ENCODE data around the gene ELMO1. TPM values are rescaled to one million over a fixed set of nuclear protein-coding genes. Genes with fewer than 3 reads are reported as not detected.

The ELMO1 gene
- total RNA-seq, 1 donor from 2014 or later: 139 TPM

DNA sequence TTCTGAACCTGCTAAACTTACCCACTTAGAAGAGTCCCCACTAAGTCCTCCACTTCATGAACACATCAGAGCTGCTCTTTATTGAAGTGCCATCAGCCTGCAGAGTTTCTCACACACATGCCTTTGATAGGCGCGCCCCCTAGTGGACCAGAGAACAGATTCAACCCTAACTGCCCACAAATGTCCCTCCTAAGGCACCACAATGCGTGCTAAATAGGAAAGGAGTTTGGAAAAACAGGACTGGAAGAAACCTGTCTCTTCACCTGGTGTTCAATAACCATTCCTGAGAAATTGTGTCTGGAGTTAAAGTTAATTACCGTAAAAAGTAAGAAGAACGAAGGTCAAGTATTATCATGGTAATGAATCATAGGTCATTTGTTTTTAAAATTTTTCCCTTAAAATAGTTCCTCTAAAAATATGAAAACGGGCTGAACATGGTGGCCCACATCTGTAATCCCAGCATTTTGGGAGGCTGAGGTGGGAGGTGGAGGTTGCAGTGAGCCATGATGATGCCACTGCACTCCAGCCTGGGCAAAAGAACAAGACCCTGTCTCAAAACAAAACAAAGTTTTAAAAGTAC is 249.7 kb downstream of the ELMO1 start:
- intact Hi-C loops (cut with micrococcal nuclease): loop anchor here (2.0 kb wide), 2 partner anchors 212 to 758 kb away; no protein-coding TSS in a partner anchor

DNA sequence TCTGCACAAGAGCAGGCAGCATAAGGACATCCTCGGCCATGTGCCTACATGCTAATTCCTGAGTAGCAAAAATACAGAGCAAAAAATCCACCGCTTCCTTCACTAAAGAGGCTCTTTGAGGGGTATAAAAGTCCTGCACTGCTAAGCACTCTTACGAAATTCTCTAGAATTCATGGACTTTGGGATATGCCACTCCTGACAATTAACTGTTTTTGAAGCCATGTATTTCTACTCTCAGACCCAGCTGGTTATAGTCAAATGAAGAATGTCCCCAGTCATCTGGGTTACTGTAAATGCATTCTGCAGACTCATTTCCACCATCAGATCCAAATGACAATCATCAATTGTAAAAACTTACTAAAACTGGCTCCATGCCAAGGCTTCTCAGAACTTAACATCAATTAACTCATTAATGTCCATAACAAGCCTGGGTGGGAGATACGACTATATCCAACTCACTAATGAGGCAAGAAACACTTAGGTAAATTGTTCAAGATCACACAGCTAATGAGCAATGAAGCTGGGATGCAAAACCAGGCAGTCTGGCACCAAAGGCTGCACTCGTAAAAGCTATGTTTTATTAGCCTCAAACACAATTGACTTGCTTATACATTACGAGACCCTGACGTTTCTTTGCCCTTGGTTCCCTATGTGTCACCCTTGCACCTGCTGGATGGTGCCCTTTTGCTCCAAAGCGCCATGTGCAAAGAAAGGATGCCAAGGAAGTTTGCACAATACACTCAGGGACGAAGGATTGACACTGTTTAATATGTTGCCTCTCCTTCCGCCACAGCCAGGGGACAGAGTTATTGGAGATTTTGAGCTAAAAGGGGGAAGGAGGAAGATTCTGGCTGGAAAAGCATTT is 250.4 kb downstream of the ELMO1 start:
- intact Hi-C loops (cut with micrococcal nuclease): loop anchor here (2.0 kb wide), 2 partner anchors 211 to 757 kb away; no protein-coding TSS in a partner anchor

GRCh38 chr7:37197108-37197507 is 251.6 kb downstream of the ELMO1 start:
- intact Hi-C loops (cut with micrococcal nuclease): no loop called here

GRCh38 chr7:37196676-37197075 is 252.0 kb downstream of the ELMO1 start:
- intact Hi-C loops (cut with micrococcal nuclease): no loop called here

- intact Hi-C loops (cut with micrococcal nuclease): no loop called here
Observed at GRCh38 chr7:37195388-37195787, 253.3 kb downstream of the ELMO1 start.

- intact Hi-C loops (cut with micrococcal nuclease): no loop called here
Observed at GRCh38 chr7:37194943-37195342, 253.7 kb downstream of the ELMO1 start.

- intact Hi-C loops (cut with micrococcal nuclease): no loop called here
Observed at GRCh38 chr7:37193775-37194135, 254.9 kb downstream of the ELMO1 start.

- intact Hi-C loops (cut with micrococcal nuclease): no loop called here
Observed at GRCh38 chr7:37193087-37193774, 255.4 kb downstream of the ELMO1 start.

DNA sequence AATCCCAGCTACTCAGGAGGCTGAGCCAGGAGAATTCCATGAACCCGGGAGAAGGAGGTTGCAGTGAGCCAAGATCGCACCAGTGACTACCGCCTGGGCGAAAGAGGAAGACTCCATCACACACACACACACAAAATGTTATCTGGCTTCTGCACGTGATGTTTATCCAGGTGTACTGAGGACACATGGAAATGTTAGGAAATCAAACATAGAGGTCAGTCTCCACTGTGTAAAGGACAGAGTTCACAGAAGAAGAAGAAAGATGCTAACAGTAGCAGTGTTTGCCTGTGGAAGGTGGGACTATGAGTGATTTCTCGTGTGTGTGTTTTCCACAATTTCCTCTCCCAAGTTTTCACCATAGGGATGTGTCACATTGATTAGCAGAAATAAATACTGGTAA is 256.9 kb downstream of the ELMO1 start:
- intact Hi-C loops (cut with micrococcal nuclease): no loop called here

- intact Hi-C loops (cut with micrococcal nuclease): loop anchor here (10.0 kb wide), 1 partner anchor 392 kb away; no protein-coding TSS in a partner anchor
Observed at GRCh38 chr7:37187179-37187578, 261.5 kb downstream of the ELMO1 start.

- intact Hi-C loops (cut with micrococcal nuclease): loop anchor here (10.0 kb wide), 1 partner anchor 392 kb away; no protein-coding TSS in a partner anchor
Observed at GRCh38 chr7:37186753-37187152, 261.9 kb downstream of the ELMO1 start.

DNA sequence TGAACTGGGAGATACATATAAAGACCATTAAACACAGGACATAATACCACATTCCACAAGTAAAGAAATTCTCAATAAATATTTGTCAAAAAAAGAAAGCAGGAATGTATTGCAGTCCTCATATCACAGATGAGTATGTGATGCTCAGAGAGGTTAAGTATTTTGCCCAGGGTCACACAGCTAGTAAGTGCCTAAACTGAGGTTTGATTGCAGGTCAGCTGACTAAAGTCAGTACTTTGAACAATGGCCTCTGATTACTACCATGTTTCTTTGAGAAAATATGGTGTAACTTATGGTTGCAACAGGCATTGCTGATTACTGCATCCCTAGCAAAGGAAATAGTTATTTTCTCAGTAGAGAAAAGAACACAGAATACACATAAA is 267.1 kb downstream of the ELMO1 start:
- intact Hi-C loops (cut with micrococcal nuclease): loop anchor here (5.0 to 10.0 kb wide), 3 partner anchors 387 to 709 kb away; no protein-coding TSS in a partner anchor

DNA sequence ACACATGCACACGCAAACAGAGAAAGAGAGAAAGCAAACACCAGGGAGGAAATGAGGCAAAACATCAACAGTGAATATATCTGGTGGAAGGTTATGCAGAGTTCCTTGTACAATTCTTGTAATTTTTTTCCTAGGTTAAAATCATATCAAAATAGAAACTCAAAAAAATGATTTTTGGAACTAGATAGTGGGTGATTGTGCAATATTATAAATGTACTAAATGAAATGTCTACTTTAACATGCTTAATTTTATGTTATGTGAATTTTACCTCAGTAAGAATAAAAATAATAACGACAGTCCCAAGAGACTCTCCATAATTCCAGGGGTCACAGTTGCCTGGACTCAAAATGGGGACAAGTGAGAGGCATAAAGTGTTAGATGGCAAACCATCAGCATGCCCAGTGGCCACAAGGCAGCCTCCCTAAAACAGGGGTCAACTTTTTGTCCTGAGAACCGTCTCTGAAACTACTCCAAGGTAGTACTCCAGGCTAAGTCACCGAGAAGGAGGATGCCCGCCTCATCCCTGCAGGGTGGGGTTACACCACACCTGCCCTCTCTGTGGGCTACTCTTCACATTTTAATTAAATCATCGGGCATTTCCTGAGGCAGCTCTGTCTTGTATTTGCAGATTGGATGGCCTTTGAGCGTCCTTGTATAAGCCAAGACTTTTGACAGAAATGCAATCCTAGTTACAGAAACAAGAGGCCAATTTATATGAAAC is 267.7 kb downstream of the ELMO1 start:
- intact Hi-C loops (cut with micrococcal nuclease): loop anchor here (5.0 to 10.0 kb wide), 3 partner anchors 386 to 709 kb away; no protein-coding TSS in a partner anchor

DNA sequence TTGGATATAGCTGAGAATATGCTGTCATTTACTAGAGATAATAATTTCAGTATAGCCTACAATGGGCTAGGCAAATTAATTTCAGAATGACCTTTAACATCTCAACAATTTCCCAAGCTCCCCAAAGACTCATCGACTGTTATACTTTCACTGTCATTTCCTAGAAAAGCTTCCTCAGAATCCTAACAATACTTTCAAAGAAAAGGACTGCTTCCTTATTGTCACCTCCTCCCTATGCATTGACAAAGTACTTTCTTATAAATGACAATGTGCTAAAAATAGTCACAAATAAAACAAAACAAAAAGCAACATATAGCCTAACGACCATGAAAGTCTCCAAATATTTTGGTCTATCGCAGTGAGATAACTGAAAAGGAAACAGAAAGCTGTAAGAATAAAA is 272.6 kb downstream of the ELMO1 start:
- intact Hi-C loops (cut with micrococcal nuclease): no loop called here

DNA sequence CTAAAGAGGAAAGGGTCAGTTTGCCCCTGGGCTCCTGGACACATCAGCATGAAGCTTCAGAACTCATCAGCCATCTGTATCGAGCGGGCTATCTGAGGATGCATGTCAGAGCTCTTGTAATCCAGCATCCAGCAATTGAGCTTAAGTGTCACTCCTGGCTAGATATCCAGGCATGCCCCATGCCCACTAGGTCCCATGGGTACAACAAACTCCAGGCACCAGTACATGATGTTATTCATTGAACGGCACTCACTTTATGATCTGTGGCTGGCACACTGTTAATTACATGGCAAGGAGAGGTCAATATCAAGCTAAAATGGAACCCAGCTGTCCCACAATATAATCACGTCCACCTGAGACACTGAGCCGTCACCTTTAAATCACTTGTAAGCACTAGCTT is 274.2 kb downstream of the ELMO1 start:
- intact Hi-C loops (cut with micrococcal nuclease): no loop called here

DNA sequence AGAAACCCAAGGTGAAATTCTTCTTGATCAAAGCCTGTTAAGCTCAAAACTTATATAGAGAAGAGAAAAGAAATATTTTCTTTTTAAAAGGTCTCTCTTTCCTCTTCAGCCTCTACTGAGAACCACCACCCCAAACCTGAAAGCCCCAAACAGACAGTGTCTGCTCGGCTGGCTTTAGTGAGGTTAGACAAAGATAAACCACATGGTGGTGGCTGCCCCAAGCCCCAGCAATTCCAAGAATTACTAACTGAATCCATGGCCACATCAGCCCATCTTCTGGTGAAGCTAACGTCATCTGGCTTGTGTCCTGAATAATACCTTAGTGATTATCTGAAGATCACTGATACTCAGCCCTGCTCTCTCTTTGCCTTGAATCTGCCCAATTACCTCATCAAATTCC is 275.0 kb downstream of the ELMO1 start:
- intact Hi-C loops (cut with micrococcal nuclease): no loop called here

DNA sequence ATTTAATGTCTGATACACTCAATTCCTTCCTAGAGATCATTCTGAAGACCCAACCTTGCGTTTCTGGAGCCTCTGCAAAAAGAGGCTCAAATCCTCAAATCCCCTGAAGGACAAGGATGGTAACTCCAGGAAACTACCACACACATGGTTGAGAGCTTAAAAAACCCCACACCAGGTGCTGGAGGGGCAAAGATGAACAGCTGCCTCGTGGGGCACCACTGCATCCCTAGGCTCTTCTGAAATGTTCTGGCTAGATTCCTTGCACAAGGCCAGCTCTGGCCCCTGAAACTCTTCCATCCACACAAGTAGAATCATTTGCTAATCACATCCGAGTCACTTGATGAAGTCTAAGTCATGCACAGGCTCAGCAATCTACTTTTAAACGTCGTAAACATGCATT is 286.6 kb downstream of the ELMO1 start:
- intact Hi-C loops (cut with micrococcal nuclease): no loop called here

DNA sequence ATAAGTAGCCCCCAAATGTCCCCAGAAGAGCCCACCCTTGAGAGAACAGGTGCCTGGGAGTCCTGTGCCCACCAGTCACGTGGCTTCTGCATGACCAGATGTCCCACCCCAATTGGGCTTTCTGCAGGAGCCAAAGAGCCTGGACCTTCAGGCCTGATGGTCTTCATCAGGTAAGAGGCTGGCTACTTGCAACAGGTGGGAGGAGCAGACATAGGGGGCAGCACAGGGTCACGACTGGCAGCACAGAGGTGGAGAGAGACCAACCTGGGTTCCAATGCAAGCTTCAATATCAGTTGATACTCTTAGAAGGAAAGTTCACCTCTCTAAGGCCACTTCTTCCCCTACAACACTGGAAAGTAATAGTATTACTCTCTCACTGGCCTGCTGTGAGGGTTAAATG is 288.0 kb downstream of the ELMO1 start:
- intact Hi-C loops (cut with micrococcal nuclease): no loop called here

DNA sequence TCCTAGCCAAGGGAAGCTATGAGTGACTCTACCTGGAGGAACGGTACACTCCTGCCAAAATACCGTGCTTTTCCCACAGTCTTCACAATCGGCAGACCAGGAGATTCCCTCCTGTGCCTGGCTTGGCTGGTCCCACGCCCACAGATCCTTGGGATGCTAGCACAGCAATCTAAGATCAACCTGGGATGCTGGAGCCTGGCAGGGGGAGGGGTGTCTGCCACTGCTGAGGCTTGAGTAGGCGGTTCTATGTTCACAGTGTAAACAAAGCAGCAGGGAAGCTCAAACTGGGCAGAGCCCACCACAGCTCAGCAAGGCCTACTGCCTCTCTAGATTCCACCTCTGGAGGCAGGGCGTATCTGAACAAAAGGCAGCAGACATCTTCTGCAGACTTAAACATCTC is 295.3 kb downstream of the ELMO1 start:
- intact Hi-C loops (cut with micrococcal nuclease): no loop called here

- intact Hi-C loops (cut with micrococcal nuclease): no loop called here
Observed at GRCh38 chr7:37151741-37152413, 296.8 kb downstream of the ELMO1 start.

DNA sequence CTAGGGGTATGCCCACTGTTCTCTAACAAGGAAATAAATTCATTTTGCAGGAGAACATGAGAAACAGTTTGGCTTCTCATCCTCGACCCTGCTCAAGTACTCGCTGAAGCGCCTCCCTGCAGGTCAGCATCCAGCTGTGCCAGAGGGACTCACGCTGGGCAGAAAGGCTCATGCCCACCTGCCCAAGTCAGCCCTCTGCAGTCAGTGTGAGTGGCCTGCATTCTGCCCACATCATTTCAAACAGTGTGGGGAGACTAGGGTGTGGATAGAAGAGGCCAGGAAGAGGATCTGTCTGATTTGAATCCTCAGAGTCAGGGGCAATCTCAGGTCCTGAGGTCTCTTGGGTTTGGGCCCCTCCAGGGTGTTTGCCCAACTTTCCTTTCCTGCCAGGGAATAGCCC is 297.8 kb downstream of the ELMO1 start:
- intact Hi-C loops (cut with micrococcal nuclease): no loop called here
